Activated T-helper 1 cell treated with anti-CD3 and anti-CD28 coated beads, Interleukin-2, amount 50 U/mL, for 16 hours (primary cell): ENCODE results near the gene MEF2B.

Experiments used
- DNase-seq, 2 donors: peaks; one replicate each; pipeline ENCODE4 v3.0.0-alpha.2; 2020; ENCODE audit warnings: low read depth in 1 of 2, low spot score in 1 of 2

Gene MEF2B

GRCh38 chr19:19170053-19170872 lies at the start of gene MEF2B:
Gene MEF2B (minus strand): TSS chr19:19170263. CDS start chr19:19150735, 19,528 bp downstream.
- peak; percentile 35 to 62 for DNase-seq

- no peak for DNase-seq
Measured at GRCh38 chr19:19218911-19219310, 48.8 kb upstream of the MEF2B start.

GRCh38 chr19:19217099-19217498 lies 47.0 kb upstream of the MEF2B start:
- DNase-seq = no peak

- no peak for DNase-seq
Measured at GRCh38 chr19:19215792-19216191, 45.7 kb upstream of the MEF2B start.

GRCh38 chr19:19214892-19215291 lies 44.8 kb upstream of the MEF2B start:
- DNase-seq = no peak

- no peak for DNase-seq
Measured at GRCh38 chr19:19214159-19214490, 44.1 kb upstream of the MEF2B start.

- no peak for DNase-seq
Measured at GRCh38 chr19:19213426-19214158, 43.5 kb upstream of the MEF2B start.

- DNase-seq = no peak
Measured at GRCh38 chr19:19212916-19213315, 42.9 kb upstream of the MEF2B start.

- DNase-seq = no peak
Measured at GRCh38 chr19:19211499-19212420, 41.7 kb upstream of the MEF2B start, which contains the start of gene NCAN. Gene NCAN (plus strand): TSS chr19:19211958. CDS start chr19:19216954, 4,996 bp downstream.

GRCh38 chr19:19209372-19209771 lies 39.3 kb upstream of the MEF2B start:
- no peak for DNase-seq

- no peak for DNase-seq
Measured at GRCh38 chr19:19207637-19208572, 37.8 kb upstream of the MEF2B start.

GRCh38 chr19:19206938-19207337 lies 36.9 kb upstream of the MEF2B start:
- DNase-seq = no peak

- DNase-seq = no peak
Measured at GRCh38 chr19:19205416-19206410, 35.6 kb upstream of the MEF2B start.

GRCh38 chr19:19204181-19204580 lies 34.1 kb upstream of the MEF2B start:
- DNase-seq = no peak

GRCh38 chr19:19203012-19203856 lies 33.2 kb upstream of the MEF2B start, which contains the start of gene NR2C2AP:
Gene NR2C2AP (minus strand): TSS chr19:19203414. CDS start chr19:19203060, 354 bp downstream.
- DNase-seq = peak; percentile 85 to 87

- DNase-seq = no peak
Measured at GRCh38 chr19:19202707-19203011, 32.6 kb upstream of the MEF2B start.

GRCh38 chr19:19201697-19202630 lies 31.9 kb upstream of the MEF2B start:
- no peak for DNase-seq
